SK-N-DZ (cell line): ENCODE measurements around the gene CD300LB.

ENCODE experiments used
- DNase-seq: peaks from one replicate; pipeline ENCODE4 v3.0.0-alpha.2; 2015; ENCODE audit warnings: low spot score

Gene CD300LB

GRCh38 chr17:74549343-74549742, 18.1 kb upstream of the CD300LB start:
- no peak for DNase-seq

- DNase-seq: no peak
These were observed 16.5 kb upstream of the CD300LB start for GRCh38 chr17:74547736-74548135.

- DNase-seq: no peak
These were observed 16.0 kb upstream of the CD300LB start for GRCh38 chr17:74547264-74547663.

GRCh38 chr17:74546586-74546985, 15.3 kb upstream of the CD300LB start:
- DNase-seq: no peak

GRCh38 chr17:74545843-74546230, 14.6 kb upstream of the CD300LB start, which contains the start of gene CD300C:
Gene CD300C, minus strand, starts transcription at chr17:74546115. Its CDS starts 333 bp downstream, at chr17:74545782.
- DNase-seq: no peak

- no peak for DNase-seq
These were observed 13.9 kb upstream of the CD300LB start for GRCh38 chr17:74544991-74545842.

GRCh38 chr17:74543891-74544760, 12.9 kb upstream of the CD300LB start:
- no peak for DNase-seq

- no peak for DNase-seq
These were observed 12.1 kb upstream of the CD300LB start for GRCh38 chr17:74543406-74543805.

GRCh38 chr17:74542727-74543383, 11.6 kb upstream of the CD300LB start:
- no peak for DNase-seq

GRCh38 chr17:74542166-74542565, 10.9 kb upstream of the CD300LB start:
- DNase-seq: no peak

- no peak for DNase-seq
These were observed 10.2 kb upstream of the CD300LB start for GRCh38 chr17:74541176-74542111.

- DNase-seq: no peak
These were observed 8.1 kb upstream of the CD300LB start for GRCh38 chr17:74539281-74539820.

- no peak for DNase-seq
These were observed 5.6 kb upstream of the CD300LB start for GRCh38 chr17:74536890-74537289.

GRCh38 chr17:74532115-74532514, 840 bp upstream of the CD300LB start:
- no peak for DNase-seq

GRCh38 chr17:74530831-74531150, 484 bp downstream of the CD300LB start:
- DNase-seq: no peak

GRCh38 chr17:74529243-74529642, 2.0 kb downstream of the CD300LB start:
- no peak for DNase-seq

- no peak for DNase-seq
These were observed 2.6 kb downstream of the CD300LB start for GRCh38 chr17:74528491-74529199.

- DNase-seq: no peak
These were observed 3.5 kb downstream of the CD300LB start for GRCh38 chr17:74527756-74528155.

- DNase-seq: no peak
These were observed 4.2 kb downstream of the CD300LB start for GRCh38 chr17:74527081-74527480.

- no peak for DNase-seq
These were observed 4.6 kb downstream of the CD300LB start for GRCh38 chr17:74526681-74527080.
